B cell (primary cell): ENCODE results near the gene CPXM1. TPM values are rescaled to one million over a fixed set of nuclear protein-coding genes. Genes with fewer than 3 reads are reported as not detected.

Experiments
- ATAC-seq: fragments of 200-7000 bp; cut with Tn5 transposase; one replicate; pipeline ENCODE4 v1.10.0; 2021; ENCODE audit warnings: low read depth, mild to moderate bottlenecking, moderate number of reproducible peaks, moderate library complexity
- CTCF ChIA-PET: fragments of 350-600 bp; sonication (Branson Sonifier 250); formaldehyde crosslinking; loops from one replicate; lab custom pipeline; 2021; ENCODE audit warnings: antibody characterized with exemption, inconsistent platforms; lab: Charles Lee
- POLR2A ChIA-PET: fragments of 350-600 bp; sonication (Branson Sonifier 250); formaldehyde crosslinking; loops from one replicate; lab custom pipeline; 2021; ENCODE audit warnings: antibody characterized with exemption; lab: Charles Lee
- DNase-seq: peaks from one replicate; pipeline ENCODE4 v3.0.0; 2013
- H2AFZ ChIP-seq: 2 replicates; pipeline ENCODE4 v1.6.1; 2012; ENCODE audit warnings: mild to moderate bottlenecking, low read depth, low read length; ENCODE audit not compliant: insufficient read depth, poor library complexity, severe bottlenecking
- H3K27ac ChIP-seq, 2 donors: 1 replicate in 1 of 2; 2 replicates in 1 of 2; pipeline ENCODE4 v1.5.1; 2012 to 2013; ENCODE audit warnings: low read length in 2 of 2, mild to moderate bottlenecking in 2 of 2, moderate library complexity in 1 of 2
- H3K27me3 ChIP-seq, 4 experiments: fragments of 200-600 bp in 1 of 4; sonication (generic) in 1 of 4; replicated peaks in 1 of 4; 1 replicate in 2 of 4; 2 replicates in 2 of 4; pipeline versions ENCODE4 v1.6.1 to v1.7.0; 2013 to 2016; ENCODE audit warnings: low read length in 3 of 4, mild to moderate bottlenecking in 2 of 4, mixed read lengths in 1 of 4, moderate library complexity in 1 of 4; ENCODE audit not compliant: insufficient read depth in 4 of 4, control insufficient read depth in 3 of 4; ENCODE audit errors: control extremely low read depth in 1 of 4
- H3K36me3 ChIP-seq, 2 experiments: replicated peaks in 1 of 2; 1 replicate in 1 of 2; 2 replicates in 1 of 2; pipeline versions ENCODE4 v1.6.1 to v1.7.1; 2013; ENCODE audit warnings: low read length in 1 of 2; ENCODE audit not compliant: insufficient read depth in 2 of 2, control insufficient read depth in 1 of 2; ENCODE audit errors: control extremely low read depth in 1 of 2, extremely low read depth in 1 of 2
- H3K4me1 ChIP-seq, 2 donors: fragments of 200-600 bp in 1 of 2; sonication (generic) in 1 of 2; 1 replicate in 1 of 2; 2 replicates in 1 of 2; pipeline versions ENCODE4 v1.5.1 to v1.6.1; 2013 to 2017; ENCODE audit warnings: low read length in 2 of 2; ENCODE audit not compliant: control insufficient read depth in 2 of 2, insufficient read depth in 2 of 2
- H3K4me2 ChIP-seq: replicated peaks from 2 replicates; pipeline ENCODE3; 2012; ENCODE audit warnings: mild to moderate bottlenecking, low read depth, low read length; ENCODE audit not compliant: poor library complexity, severe bottlenecking
- H3K4me3 ChIP-seq, 5 experiments: fragments of 200-600 bp in 1 of 5; sonication (generic) in 1 of 5; 1 replicate in 3 of 5; 2 replicates in 2 of 5; pipeline versions ENCODE4 v1.5.1 to v1.7.0; 2011 to 2016; ENCODE audit warnings: low read length in 4 of 5, mild to moderate bottlenecking in 4 of 5, low read depth in 2 of 5, control low read depth in 1 of 5, moderate library complexity in 1 of 5; ENCODE audit not compliant: insufficient read depth in 1 of 5; ENCODE audit errors: control extremely low read depth in 1 of 5, extremely low read depth in 1 of 5
- H3K79me2 ChIP-seq: fragments of 200-600 bp; sonication (generic); one replicate; pipeline ENCODE4 v1.6.0; 2016; ENCODE audit warnings: low read length; ENCODE audit not compliant: control insufficient read depth, insufficient read depth
- H3K9ac ChIP-seq: fragments of 200-600 bp; sonication (generic); 2 replicates; pipeline ENCODE4 v1.6.1; 2017; ENCODE audit warnings: mild to moderate bottlenecking, low read length, moderate library complexity
- H3K9me3 ChIP-seq, 3 donors: one replicate each; pipeline versions ENCODE4 v1.6.1 to v1.7.1; 2013; ENCODE audit warnings: low read length in 2 of 3; ENCODE audit not compliant: control insufficient read depth in 2 of 3, insufficient read depth in 1 of 3; ENCODE audit errors: control extremely low read depth in 1 of 3
- H4K20me1 ChIP-seq: 2 replicates; pipeline ENCODE4 v1.6.0; 2012; ENCODE audit warnings: mild to moderate bottlenecking, low read length; ENCODE audit not compliant: insufficient read depth, control insufficient read depth, poor library complexity, severe bottlenecking
- H3K27ac Mint-ChIP-seq: one replicate; pipeline ENCODE4 v1.8.0; 2021; ENCODE audit warnings: mixed read lengths
- H3K27me3 Mint-ChIP-seq: one replicate; pipeline ENCODE4 v1.8.0; 2021; ENCODE audit warnings: mixed read lengths
- H3K4me1 Mint-ChIP-seq: one replicate; pipeline ENCODE4 v1.8.0; 2021; ENCODE audit warnings: mixed read lengths
- H3K4me3 Mint-ChIP-seq: one replicate; pipeline ENCODE4 v1.8.0; 2021; ENCODE audit warnings: mixed read lengths
- H3K9me3 Mint-ChIP-seq: one replicate; pipeline ENCODE4 v1.8.0; 2022; ENCODE audit warnings: mixed read lengths; ENCODE audit not compliant: insufficient read depth
- EZH2 ChIP-seq: IDR thresholded peaks from 2 replicates; pipeline ENCODE4 v1.6.1; 2012; ENCODE audit warnings: borderline replicate concordance, low read depth, mild to moderate bottlenecking, moderate library complexity, low read length; ENCODE audit not compliant: insufficient read depth, poor library complexity, severe bottlenecking
- WGBS: methylation state at CpG from one replicate; pipeline ENCODE4 v1.1.5; 2013; ENCODE audit warnings: missing lambda C conversion rate; ENCODE audit not compliant: insufficient coverage; 5-methylcytosine and 5-hydroxymethylcytosine counted together
- intact Hi-C: fragments of 100-400 bp; cut with micrococcal nuclease; formaldehyde crosslinking; loops from one replicate; pipeline ENCODE4 v1.10.0; 2022
- polyA plus RNA-seq: library from polyadenylated mRNA; depleted of rRNA; stranded (reverse); fragments of >200 nt; gene quantifications from 2 replicates; pipeline ENCODE4 v1.2.3, GENCODE V29; 2012
- total RNA-seq, 2 donors: library from RNA; stranded (reverse); fragments of 120-200 nt in 1 of 2; gene quantifications; 1 replicate in 1 of 2; 2 replicates in 1 of 2; pipeline versions ENCODE4 v1.2.3 to v1.2.4, GENCODE V29; 2013 to 2022
- TF ChIP-seq, protein P1 (sequence below): fragments of 200-600 bp; IDR thresholded peaks from one replicate; pipeline ENCODE4 v1.8.0; 2022; ENCODE audit warnings: antibody characterized with exemption, mild to moderate bottlenecking

The CPXM1 gene
- total and polyA plus RNA-seq, 2 donors (not counting 1 experiment from before 2014, with no cell fraction given), result 0.21 to 1.9 TPM

DNA sequence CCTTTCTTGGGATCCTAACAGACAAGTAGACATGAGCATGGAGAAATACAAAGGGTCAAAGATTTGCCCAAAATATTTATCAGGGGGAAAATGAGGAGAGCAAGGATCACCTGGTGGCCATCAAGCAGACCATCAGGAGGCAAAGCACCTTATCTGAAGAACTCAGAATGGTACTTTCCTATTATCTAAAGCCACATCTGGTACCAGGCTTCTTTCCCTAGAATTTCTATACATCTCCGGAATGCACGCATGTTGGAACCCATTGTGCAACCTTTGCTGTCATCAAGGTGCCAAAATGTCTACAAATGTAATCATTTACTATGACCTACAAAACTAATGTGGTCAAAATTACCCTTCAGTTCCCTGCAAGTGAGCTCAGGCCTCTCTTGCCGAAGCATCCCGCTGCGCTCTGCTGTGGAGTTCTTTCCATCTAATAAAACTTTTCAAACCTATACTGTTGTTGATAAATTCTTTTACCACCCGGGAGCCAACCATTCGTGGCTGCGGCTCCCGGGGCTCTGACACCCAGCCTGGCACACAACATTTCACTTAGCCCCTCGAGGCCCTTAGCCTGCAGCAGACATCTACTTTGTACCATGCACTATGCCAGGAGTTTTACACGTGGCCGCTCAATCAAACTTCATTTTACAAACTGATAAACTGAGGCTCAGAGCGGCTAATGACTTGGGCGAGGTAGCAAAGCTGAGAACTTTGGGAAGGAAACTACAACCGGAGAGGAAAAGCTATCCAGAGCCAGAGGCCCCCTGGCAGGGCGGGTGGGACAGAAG lies 3.8 kb upstream of the CPXM1 start:
- Histone ChIP-seq H4K20me1 (no peaks in the 10 kb centered on the region), H3K4me1 (peaks cover 20% of the 10 kb centered on the region in 2 donors), H3K4me3 (no peak overlapping the region), H3K79me2 (no peaks in the 10 kb centered on the region), H3K9me3 (peaks cover 0 to 11% (median 0%) of the 10 kb centered on the region in 3 donors), H3K27me3 (peaks cover 0 to 46% (median 15%) of the 10 kb centered on the region in 4 experiments), H3K27ac (no peak overlapping the region), H2AFZ (no peak overlapping the region), H3K9ac (no peak overlapping the region), H3K4me2 (no peak overlapping the region), H3K36me3 (no peaks in the 10 kb centered on the region)
- ATAC-seq (no peak), DNase-seq (no peak)
- intact Hi-C loops, result no loop called here
- H3K27me3 Mint-ChIP-seq, result peaks cover 68% of the 10 kb centered on the region
- no peak for TF ChIP-seq EZH2
- TF ChIP-seq, protein P1, sequence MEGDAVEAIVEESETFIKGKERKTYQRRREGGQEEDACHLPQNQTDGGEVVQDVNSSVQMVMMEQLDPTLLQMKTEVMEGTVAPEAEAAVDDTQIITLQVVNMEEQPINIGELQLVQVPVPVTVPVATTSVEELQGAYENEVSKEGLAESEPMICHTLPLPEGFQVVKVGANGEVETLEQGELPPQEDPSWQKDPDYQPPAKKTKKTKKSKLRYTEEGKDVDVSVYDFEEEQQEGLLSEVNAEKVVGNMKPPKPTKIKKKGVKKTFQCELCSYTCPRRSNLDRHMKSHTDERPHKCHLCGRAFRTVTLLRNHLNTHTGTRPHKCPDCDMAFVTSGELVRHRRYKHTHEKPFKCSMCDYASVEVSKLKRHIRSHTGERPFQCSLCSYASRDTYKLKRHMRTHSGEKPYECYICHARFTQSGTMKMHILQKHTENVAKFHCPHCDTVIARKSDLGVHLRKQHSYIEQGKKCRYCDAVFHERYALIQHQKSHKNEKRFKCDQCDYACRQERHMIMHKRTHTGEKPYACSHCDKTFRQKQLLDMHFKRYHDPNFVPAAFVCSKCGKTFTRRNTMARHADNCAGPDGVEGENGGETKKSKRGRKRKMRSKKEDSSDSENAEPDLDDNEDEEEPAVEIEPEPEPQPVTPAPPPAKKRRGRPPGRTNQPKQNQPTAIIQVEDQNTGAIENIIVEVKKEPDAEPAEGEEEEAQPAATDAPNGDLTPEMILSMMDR, result no peak
- no peak overlapping the region for H3K4me3 Mint-ChIP-seq
- H3K4me1 Mint-ChIP-seq, result peaks cover 21% of the 10 kb centered on the region
- H3K27ac Mint-ChIP-seq, result no peak overlapping the region
- H3K9me3 Mint-ChIP-seq, result no peaks in the 10 kb centered on the region
- POLR2A ChIA-PET, result no interaction called here
- 72% methylated on average over 15 of the region's 16 CpGs for whole genome bisulfite sequencing
- CTCF ChIA-PET, result no interaction called here

DNA sequence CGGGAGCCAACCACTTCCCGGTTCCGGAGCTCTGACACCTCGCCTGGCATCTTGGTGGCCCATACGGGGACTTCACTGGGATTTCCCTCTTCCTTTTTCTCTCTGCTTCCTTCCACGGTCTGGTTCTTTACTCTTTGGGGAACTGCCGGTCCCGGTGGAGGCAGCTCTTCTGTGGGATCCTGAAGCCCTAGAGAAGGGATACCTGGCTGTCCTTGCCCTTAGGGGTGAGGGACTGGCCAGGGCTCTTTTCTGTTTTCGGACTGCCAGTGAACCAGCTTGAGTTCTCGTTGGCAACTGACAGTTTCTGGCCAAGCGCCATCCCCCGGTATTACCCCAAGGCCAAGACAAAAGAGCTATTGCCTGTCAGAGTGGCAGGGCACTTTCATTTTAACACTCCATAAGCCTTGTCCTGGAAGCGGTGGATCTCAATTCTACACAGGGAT lies 880 bp upstream of the CPXM1 start:
- H3K9ac ChIP-seq, result no peak overlapping the region
- no peak overlapping the region for H3K27ac ChIP-seq
- POLR2A ChIA-PET, result no interaction called here
- H3K4me3 ChIP-seq, result peak overlapping the region in 1 of 5 experiments; percentile 50
- CTCF ChIA-PET, result interaction anchor here (0.7 to 0.9 kb wide), 2 partner anchors 37 to 150 kb away, joined by 3 read pairs; no protein-coding TSS in a partner anchor
- H3K27me3 Mint-ChIP-seq, result peaks cover 66% of the 10 kb centered on the region
- DNase-seq, result no peak
- ATAC-seq, result no peak
- peaks cover 0 to 56% (median 14%) of the 10 kb centered on the region in 4 experiments for H3K27me3 ChIP-seq
- H3K9me3 ChIP-seq, result peaks cover 0 to 15% (median 0%) of the 10 kb centered on the region in 3 donors
- no peaks in the 10 kb centered on the region for H3K36me3 ChIP-seq
- peak overlapping the region; percentile 89 for H3K4me3 Mint-ChIP-seq
- H3K27ac Mint-ChIP-seq, result no peak overlapping the region
- 7% methylated on average over 12 of the region's 13 CpGs for WGBS
- H3K4me1 Mint-ChIP-seq, result peaks cover 32% of the 10 kb centered on the region
- no peaks in the 10 kb centered on the region for H3K9me3 Mint-ChIP-seq
- H2AFZ ChIP-seq, result peak overlapping the region; percentile 76
- peaks cover 22 to 26% of the 10 kb centered on the region in 2 donors for H3K4me1 ChIP-seq
- peak overlapping the region; percentile 75 for H3K4me2 ChIP-seq
- TF ChIP-seq EZH2, result no peak
- TF ChIP-seq, protein P1, result no peak
- H3K79me2 ChIP-seq, result no peaks in the 10 kb centered on the region
- intact Hi-C loops, result no loop called here
- H4K20me1 ChIP-seq, result no peaks in the 10 kb centered on the region
